GM12873 (cell line): ENCODE measurements around the gene DIDO1.

ENCODE experiments used
- CTCF ChIP-seq: IDR thresholded peaks from 2 replicates; pipeline ENCODE4 v1.5.1; 2012; ENCODE audit warnings: low read depth, mild to moderate bottlenecking, moderate library complexity, low read length, control low read depth; ENCODE audit not compliant: insufficient read depth; ENCODE audit errors: missing control alignments

DIDO1 gene

GRCh38 chr20:62961310-62961783, 35.0 kb upstream of the DIDO1 start:
- no peak for TF ChIP-seq CTCF

GRCh38 chr20:62959998-62960436, 33.7 kb upstream of the DIDO1 start:
- no peak for TF ChIP-seq CTCF

- TF ChIP-seq CTCF = no peak
Observed at GRCh38 chr20:62959101-62959971, 33.0 kb upstream of the DIDO1 start.

GRCh38 chr20:62958388-62959100, 32.2 kb upstream of the DIDO1 start:
- TF ChIP-seq CTCF = no peak

- no peak for TF ChIP-seq CTCF
Observed at GRCh38 chr20:62957136-62958117, 31.1 kb upstream of the DIDO1 start.

- no peak for TF ChIP-seq CTCF
Observed at GRCh38 chr20:62956387-62957135, 30.3 kb upstream of the DIDO1 start.
